ENCODE results near the gene FOLR3.

FOLR3 gene

GRCh38 chr11:72154816-72155215 is 19.3 kb downstream of the FOLR3 start:
- Histone ChIP-seq H3K4me2 (ENCODE audit: low read length) (no peak overlapping the region), H2AFZ (ENCODE audit: low read length) (no peak overlapping the region), H3K4me1 (ENCODE audit: insufficient read depth, low read length, severe bottlenecking) (no peaks in the 10 kb centered on the region), H3K79me2 (ENCODE audit: insufficient read depth, low read length) (no peaks in the 10 kb centered on the region), H3K9me3 (ENCODE audit: low read length) (no peaks in the 10 kb centered on the region), H3K9ac (ENCODE audit: low read length) (no peak overlapping the region), H3K27me3 (ENCODE audit: insufficient read depth, low read length) (no peaks in the 10 kb centered on the region), H3K27ac (ENCODE audit: low read depth, low read length, poor library complexity, severe bottlenecking) (no peak overlapping the region), H3F3A (ENCODE audit: insufficient read depth, low read length) (no peaks in the 10 kb centered on the region), H3K36me3 (ENCODE audit: insufficient read depth, low read length) (no peaks in the 10 kb centered on the region), H4K20me1 (ENCODE audit: insufficient read depth, low read length) (no peaks in the 10 kb centered on the region), H3K9me2 (ENCODE audit: low read depth, low read length) (no peaks in the 10 kb centered on the region), H3K4me3 (ENCODE audit: low read depth, low read length, poor library complexity, severe bottlenecking) (no peak overlapping the region)
- TF ChIP-seq, protein P1, sequence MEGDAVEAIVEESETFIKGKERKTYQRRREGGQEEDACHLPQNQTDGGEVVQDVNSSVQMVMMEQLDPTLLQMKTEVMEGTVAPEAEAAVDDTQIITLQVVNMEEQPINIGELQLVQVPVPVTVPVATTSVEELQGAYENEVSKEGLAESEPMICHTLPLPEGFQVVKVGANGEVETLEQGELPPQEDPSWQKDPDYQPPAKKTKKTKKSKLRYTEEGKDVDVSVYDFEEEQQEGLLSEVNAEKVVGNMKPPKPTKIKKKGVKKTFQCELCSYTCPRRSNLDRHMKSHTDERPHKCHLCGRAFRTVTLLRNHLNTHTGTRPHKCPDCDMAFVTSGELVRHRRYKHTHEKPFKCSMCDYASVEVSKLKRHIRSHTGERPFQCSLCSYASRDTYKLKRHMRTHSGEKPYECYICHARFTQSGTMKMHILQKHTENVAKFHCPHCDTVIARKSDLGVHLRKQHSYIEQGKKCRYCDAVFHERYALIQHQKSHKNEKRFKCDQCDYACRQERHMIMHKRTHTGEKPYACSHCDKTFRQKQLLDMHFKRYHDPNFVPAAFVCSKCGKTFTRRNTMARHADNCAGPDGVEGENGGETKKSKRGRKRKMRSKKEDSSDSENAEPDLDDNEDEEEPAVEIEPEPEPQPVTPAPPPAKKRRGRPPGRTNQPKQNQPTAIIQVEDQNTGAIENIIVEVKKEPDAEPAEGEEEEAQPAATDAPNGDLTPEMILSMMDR (IDR thresholded peaks at IDR 0.05; ENCODE audit: low read length), result no peak
- no peak for TF ChIP-seq EZH2 (IDR thresholded peaks at IDR 0.05; ENCODE audit: borderline replicate concordance, low read length)

DNA sequence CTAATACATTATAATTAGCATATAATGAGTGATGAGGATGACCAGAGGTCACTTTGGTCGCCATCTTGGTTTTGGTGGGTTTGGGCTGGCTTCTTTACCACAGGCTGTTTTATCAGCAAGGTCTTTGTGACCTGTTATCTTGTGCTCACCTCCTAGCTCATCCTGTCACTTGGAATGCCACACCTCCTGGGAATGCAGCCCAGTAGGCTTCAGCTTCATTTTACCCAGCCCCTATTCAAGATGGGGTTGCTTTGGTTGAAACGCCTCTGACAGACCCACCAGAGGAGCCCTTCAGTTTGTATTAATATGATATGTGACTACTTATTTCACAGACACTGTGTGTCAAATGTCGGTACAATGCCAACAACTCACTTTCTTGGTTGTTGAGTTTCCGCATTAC is 20.2 kb downstream of the FOLR3 start:
- Histone ChIP-seq H3K27me3 (ENCODE audit: insufficient read depth, low read length) (no peaks in the 10 kb centered on the region), H3F3A (ENCODE audit: insufficient read depth, low read length) (no peaks in the 10 kb centered on the region), H2AFZ (ENCODE audit: low read length) (no peak overlapping the region), H3K9me3 (ENCODE audit: low read length) (no peaks in the 10 kb centered on the region), H3K4me2 (ENCODE audit: low read length) (no peak overlapping the region), H3K9me2 (ENCODE audit: low read depth, low read length) (no peaks in the 10 kb centered on the region), H3K36me3 (ENCODE audit: insufficient read depth, low read length) (no peaks in the 10 kb centered on the region), H3K27ac (ENCODE audit: low read depth, low read length, poor library complexity, severe bottlenecking) (no peak overlapping the region), H3K4me1 (ENCODE audit: insufficient read depth, low read length, severe bottlenecking) (no peaks in the 10 kb centered on the region), H3K79me2 (ENCODE audit: insufficient read depth, low read length) (no peaks in the 10 kb centered on the region), H4K20me1 (ENCODE audit: insufficient read depth, low read length) (no peaks in the 10 kb centered on the region), H3K4me3 (ENCODE audit: low read depth, low read length, poor library complexity, severe bottlenecking) (no peak overlapping the region), H3K9ac (ENCODE audit: low read length) (no peak overlapping the region)
- TF ChIP-seq, protein P1 (IDR thresholded peaks at IDR 0.05; ENCODE audit: low read length), result no peak
- TF ChIP-seq EZH2 (IDR thresholded peaks at IDR 0.05; ENCODE audit: borderline replicate concordance, low read length), result no peak

GRCh38 chr11:72157131-72157530 is 21.6 kb downstream of the FOLR3 start:
- Histone ChIP-seq H2AFZ (ENCODE audit: low read length) (no peak overlapping the region), H3K27me3 (ENCODE audit: insufficient read depth, low read length) (no peaks in the 10 kb centered on the region), H3K4me1 (ENCODE audit: insufficient read depth, low read length, severe bottlenecking) (no peaks in the 10 kb centered on the region), H3K9me3 (ENCODE audit: low read length) (no peaks in the 10 kb centered on the region), H3K36me3 (ENCODE audit: insufficient read depth, low read length) (no peaks in the 10 kb centered on the region), H4K20me1 (ENCODE audit: insufficient read depth, low read length) (no peaks in the 10 kb centered on the region), H3F3A (ENCODE audit: insufficient read depth, low read length) (no peaks in the 10 kb centered on the region), H3K9ac (ENCODE audit: low read length) (no peak overlapping the region), H3K4me3 (ENCODE audit: low read depth, low read length, poor library complexity, severe bottlenecking) (no peak overlapping the region), H3K9me2 (ENCODE audit: low read depth, low read length) (no peaks in the 10 kb centered on the region), H3K27ac (ENCODE audit: low read depth, low read length, poor library complexity, severe bottlenecking) (no peak overlapping the region), H3K79me2 (ENCODE audit: insufficient read depth, low read length) (no peaks in the 10 kb centered on the region), H3K4me2 (ENCODE audit: low read length) (no peak overlapping the region)
- TF ChIP-seq, protein P1 (IDR thresholded peaks at IDR 0.05; ENCODE audit: low read length), result no peak
- TF ChIP-seq EZH2 (IDR thresholded peaks at IDR 0.05; ENCODE audit: borderline replicate concordance, low read length), result no peak

All from OCI-LY1 (cell line).